Measurements from ENCODE around the gene LCOR. TPM values are rescaled to one million over a fixed set of nuclear protein-coding genes. Genes with fewer than 3 reads are reported as not detected.

LCOR gene
- total and polyA plus RNA-seq, 2 of the 13 experiments (the other 11 are each of a cell fraction or from before 2014, with no cell fraction given): 12.4 to 23.7 TPM

DNA sequence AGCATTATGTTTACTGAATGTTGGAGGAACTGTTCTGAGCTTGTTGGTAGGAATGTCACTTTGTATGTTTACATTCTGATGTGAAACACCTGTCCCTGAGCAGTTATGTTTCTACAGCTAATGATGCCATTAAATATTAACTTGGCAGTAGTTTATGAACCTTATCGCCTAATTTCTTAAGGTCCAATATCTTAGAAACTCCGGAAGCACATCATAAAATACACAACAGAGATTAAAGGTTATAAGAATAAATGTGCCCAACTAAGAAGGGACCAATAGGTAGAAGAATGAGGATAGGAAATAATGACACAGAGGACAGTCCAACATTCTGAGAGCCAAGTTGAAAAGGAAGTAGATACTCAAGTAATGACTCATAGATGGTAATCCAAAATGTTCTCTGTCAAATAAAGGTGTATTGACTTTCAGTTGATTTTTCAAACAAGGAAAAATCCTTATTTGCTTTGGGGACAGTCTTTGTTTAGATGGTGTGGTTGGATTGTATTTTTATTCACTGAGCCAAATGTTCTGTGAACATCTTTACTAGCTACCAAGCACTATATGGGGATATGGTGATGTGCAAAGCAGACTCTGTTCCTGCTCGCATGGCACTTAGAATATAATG, 31.9 kb downstream of the LCOR start (continued):
- TF ChIP-seq, protein P1, sequence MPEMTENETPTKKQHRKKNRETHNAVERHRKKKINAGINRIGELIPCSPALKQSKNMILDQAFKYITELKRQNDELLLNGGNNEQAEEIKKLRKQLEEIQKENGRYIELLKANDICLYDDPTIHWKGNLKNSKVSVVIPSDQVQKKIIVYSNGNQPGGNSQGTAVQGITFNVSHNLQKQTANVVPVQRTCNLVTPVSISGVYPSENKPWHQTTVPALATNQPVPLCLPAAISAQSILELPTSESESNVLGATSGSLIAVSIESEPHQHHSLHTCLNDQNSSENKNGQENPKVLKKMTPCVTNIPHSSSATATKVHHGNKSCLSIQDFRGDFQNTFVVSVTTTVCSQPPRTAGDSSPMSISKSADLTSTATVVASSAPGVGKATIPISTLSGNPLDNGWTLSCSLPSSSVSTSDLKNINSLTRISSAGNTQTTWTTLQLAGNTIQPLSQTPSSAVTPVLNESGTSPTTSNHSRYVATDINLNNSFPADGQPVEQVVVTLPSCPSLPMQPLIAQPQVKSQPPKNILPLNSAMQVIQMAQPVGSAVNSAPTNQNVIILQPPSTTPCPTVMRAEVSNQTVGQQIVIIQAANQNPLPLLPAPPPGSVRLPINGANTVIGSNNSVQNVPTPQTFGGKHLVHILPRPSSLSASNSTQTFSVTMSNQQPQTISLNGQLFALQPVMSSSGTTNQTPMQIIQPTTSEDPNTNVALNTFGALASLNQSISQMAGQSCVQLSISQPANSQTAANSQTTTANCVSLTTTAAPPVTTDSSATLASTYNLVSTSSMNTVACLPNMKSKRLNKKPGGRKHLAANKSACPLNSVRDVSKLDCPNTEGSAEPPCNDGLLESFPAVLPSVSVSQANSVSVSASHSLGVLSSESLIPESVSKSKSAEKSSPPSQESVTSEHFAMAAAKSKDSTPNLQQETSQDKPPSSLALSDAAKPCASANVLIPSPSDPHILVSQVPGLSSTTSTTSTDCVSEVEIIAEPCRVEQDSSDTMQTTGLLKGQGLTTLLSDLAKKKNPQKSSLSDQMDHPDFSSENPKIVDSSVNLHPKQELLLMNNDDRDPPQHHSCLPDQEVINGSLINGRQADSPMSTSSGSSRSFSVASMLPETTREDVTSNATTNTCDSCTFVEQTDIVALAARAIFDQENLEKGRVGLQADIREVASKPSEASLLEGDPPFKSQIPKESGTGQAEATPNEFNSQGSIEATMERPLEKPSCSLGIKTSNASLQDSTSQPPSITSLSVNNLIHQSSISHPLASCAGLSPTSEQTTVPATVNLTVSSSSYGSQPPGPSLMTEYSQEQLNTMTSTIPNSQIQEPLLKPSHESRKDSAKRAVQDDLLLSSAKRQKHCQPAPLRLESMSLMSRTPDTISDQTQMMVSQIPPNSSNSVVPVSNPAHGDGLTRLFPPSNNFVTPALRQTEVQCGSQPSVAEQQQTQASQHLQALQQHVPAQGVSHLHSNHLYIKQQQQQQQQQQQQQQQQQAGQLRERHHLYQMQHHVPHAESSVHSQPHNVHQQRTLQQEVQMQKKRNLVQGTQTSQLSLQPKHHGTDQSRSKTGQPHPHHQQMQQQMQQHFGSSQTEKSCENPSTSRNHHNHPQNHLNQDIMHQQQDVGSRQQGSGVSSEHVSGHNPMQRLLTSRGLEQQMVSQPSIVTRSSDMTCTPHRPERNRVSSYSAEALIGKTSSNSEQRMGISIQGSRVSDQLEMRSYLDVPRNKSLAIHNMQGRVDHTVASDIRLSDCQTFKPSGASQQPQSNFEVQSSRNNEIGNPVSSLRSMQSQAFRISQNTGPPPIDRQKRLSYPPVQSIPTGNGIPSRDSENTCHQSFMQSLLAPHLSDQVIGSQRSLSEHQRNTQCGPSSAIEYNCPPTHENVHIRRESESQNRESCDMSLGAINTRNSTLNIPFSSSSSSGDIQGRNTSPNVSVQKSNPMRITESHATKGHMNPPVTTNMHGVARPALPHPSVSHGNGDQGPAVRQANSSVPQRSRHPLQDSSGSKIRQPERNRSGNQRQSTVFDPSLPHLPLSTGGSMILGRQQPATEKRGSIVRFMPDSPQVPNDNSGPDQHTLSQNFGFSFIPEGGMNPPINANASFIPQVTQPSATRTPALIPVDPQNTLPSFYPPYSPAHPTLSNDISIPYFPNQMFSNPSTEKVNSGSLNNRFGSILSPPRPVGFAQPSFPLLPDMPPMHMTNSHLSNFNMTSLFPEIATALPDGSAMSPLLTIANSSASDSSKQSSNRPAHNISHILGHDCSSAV (CRISPR knock-in tag; IDR thresholded peaks at IDR 0.05; ENCODE audit: borderline replicate concordance): no peak
- no peak for TF ChIP-seq POLR2G (IDR thresholded peaks at IDR 0.05; ENCODE audit: low read depth, low read length)
- no peak for TF ChIP-seq ZNF737 (CRISPR knock-in tag; IDR thresholded peaks at IDR 0.05; ENCODE audit: borderline replicate concordance)
- no peak for TF ChIP-seq PAF1 (CRISPR knock-in tag; IDR thresholded peaks at IDR 0.05)
- TF ChIP-seq ZNF607 (CRISPR knock-in tag; IDR thresholded peaks at IDR 0.05; ENCODE audit: borderline replicate concordance): no peak
- peak; percentile 78; the same call in 1 of the 2 replicates for TF ChIP-seq ZNF205 (CRISPR knock-in tag; IDR thresholded peaks at IDR 0.05)
- peak; percentile 81 for TF ChIP-seq ZEB1 (IDR thresholded peaks at IDR 0.05; ENCODE audit: insufficient replicate concordance, low read depth)
- no peak for TF ChIP-seq NFE2L2 (IDR thresholded peaks at IDR 0.05; ENCODE audit: low read length)
- TF ChIP-seq, protein P2, sequence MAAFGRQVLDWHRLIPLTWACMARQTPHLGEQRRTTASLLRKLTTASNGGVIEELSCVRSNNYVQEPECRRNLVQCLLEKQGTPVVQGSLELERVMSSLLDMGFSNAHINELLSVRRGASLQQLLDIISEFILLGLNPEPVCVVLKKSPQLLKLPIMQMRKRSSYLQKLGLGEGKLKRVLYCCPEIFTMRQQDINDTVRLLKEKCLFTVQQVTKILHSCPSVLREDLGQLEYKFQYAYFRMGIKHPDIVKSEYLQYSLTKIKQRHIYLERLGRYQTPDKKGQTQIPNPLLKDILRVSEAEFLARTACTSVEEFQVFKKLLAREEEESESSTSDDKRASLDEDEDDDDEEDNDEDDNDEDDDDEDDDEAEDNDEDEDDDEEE (CRISPR knock-in tag; IDR thresholded peaks at IDR 0.05): no peak
- TF ChIP-seq, protein P3, sequence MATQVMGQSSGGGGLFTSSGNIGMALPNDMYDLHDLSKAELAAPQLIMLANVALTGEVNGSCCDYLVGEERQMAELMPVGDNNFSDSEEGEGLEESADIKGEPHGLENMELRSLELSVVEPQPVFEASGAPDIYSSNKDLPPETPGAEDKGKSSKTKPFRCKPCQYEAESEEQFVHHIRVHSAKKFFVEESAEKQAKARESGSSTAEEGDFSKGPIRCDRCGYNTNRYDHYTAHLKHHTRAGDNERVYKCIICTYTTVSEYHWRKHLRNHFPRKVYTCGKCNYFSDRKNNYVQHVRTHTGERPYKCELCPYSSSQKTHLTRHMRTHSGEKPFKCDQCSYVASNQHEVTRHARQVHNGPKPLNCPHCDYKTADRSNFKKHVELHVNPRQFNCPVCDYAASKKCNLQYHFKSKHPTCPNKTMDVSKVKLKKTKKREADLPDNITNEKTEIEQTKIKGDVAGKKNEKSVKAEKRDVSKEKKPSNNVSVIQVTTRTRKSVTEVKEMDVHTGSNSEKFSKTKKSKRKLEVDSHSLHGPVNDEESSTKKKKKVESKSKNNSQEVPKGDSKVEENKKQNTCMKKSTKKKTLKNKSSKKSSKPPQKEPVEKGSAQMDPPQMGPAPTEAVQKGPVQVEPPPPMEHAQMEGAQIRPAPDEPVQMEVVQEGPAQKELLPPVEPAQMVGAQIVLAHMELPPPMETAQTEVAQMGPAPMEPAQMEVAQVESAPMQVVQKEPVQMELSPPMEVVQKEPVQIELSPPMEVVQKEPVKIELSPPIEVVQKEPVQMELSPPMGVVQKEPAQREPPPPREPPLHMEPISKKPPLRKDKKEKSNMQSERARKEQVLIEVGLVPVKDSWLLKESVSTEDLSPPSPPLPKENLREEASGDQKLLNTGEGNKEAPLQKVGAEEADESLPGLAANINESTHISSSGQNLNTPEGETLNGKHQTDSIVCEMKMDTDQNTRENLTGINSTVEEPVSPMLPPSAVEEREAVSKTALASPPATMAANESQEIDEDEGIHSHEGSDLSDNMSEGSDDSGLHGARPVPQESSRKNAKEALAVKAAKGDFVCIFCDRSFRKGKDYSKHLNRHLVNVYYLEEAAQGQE (IDR thresholded peaks at IDR 0.05; ENCODE audit: borderline replicate concordance in 1 of 2, low read depth in 1 of 2, low read length in 2 of 2): no peak
- peak; percentile 49; the same call in 1 of the 2 replicates for TF ChIP-seq KDM6A (CRISPR knock-in tag; IDR thresholded peaks at IDR 0.05; ENCODE audit: low read depth)
- no peak for TF ChIP-seq ETV6 (CRISPR knock-in tag; conservative IDR thresholded peaks at IDR 0.05)
- no peak for TF ChIP-seq HNRNPK (IDR thresholded peaks at IDR 0.05; ENCODE audit: low read depth, low read length, poor library complexity, severe bottlenecking)
- no peak for TF ChIP-seq ZNF781 (CRISPR knock-in tag; IDR thresholded peaks at IDR 0.05; ENCODE audit: borderline replicate concordance, not compliant biosample characterization)
- no peak for TF ChIP-seq ELF4 (CRISPR knock-in tag; IDR thresholded peaks at IDR 0.05; ENCODE audit: borderline replicate concordance)
- no peak for TF ChIP-seq ZNF777 (CRISPR knock-in tag; IDR thresholded peaks at IDR 0.05)
- TF ChIP-seq ZNF616 (CRISPR knock-in tag; IDR thresholded peaks at IDR 0.05; ENCODE audit: low read depth): no peak
